Measurements from ENCODE around the gene MED14.

MED14 gene

DNA sequence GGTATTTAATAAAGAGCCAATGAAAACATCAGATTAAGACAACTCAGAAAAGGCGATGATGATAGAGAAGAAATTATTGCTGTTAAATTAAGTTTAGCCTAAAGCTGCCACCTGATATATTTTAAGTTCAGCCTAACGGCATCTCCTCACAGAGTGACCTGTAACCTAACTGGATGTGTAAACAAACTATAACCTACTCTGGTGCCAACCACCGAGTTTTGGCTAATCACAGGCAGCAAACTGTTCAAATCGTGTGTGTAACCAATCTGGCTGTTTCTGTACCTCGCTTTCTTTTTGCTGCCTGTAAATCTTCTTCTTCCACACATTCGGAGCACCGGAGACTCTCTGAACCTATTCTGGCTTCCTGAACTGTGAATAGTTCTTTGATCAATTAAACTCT lies 37.8 kb upstream of the MED14 start:
- no peak for TF ChIP-seq CTCF (conservative IDR thresholded peaks at IDR 0.05; ENCODE audit: low read length)
- no peak for DNase-seq (ENCODE audit: low read depth)
- H3K4me3 ChIP-seq (ENCODE audit: low read length): no peak overlapping the region

DNA sequence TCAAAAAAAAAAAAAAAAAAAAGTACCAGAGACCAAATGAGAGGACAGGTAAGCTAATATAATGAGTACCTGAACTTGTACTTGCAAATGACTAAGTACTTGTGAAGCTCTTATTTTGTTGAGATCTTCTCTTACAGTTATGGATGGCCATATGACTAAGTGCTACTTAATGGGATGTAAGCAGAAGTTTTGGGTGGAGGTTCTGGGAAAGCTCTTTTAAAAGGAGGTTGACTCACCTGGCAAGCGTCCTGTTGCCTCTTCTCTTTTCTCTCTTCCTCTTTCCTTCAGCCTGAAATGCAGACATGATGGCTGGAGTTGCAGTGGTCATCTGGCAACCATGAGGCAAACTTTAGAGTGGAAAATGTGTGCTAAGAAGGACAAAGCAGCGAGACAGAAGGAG lies 36.9 kb upstream of the MED14 start:
- TF ChIP-seq CTCF (conservative IDR thresholded peaks at IDR 0.05; ENCODE audit: low read length): no peak
- peak; percentile 73 for DNase-seq (ENCODE audit: low read depth)
- H3K4me3 ChIP-seq (ENCODE audit: low read length): no peak overlapping the region

- no peak for TF ChIP-seq CTCF (conservative IDR thresholded peaks at IDR 0.05; ENCODE audit: low read length)
- no peak for DNase-seq (ENCODE audit: low read depth)
- no peak overlapping the region for H3K4me3 ChIP-seq (ENCODE audit: low read length)
Measured at GRCh38 chrX:40761762-40762161, 26.4 kb upstream of the MED14 start.

DNA sequence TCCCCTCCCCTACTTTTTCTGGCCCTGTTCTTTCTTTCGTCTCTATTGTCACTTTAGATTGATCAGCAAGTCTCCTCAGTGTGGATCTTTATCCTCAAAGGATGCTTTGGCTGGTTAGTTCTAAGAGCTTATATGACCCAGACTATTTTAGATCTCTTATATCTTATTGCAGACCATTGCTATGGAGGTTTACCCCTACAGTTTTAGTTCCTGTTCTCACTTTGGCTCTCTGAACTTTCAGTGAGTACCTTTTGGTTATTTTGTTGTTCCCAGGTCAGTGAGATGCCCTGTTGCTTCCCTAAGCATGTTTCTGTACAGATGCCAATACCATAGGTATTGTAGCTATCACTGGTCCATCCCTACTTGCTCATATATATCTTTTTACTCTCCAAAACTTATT lies 24.0 kb upstream of the MED14 start:
- H3K4me3 ChIP-seq (ENCODE audit: low read length): no peak overlapping the region
- TF ChIP-seq CTCF (conservative IDR thresholded peaks at IDR 0.05; ENCODE audit: low read length): no peak
- no peak for DNase-seq (ENCODE audit: low read depth)

- no peak overlapping the region for H3K4me3 ChIP-seq (ENCODE audit: low read length)
- DNase-seq (ENCODE audit: low read depth): no peak
- TF ChIP-seq CTCF (conservative IDR thresholded peaks at IDR 0.05; ENCODE audit: low read length): no peak
Measured at GRCh38 chrX:40757058-40757457, 21.7 kb upstream of the MED14 start.

DNA sequence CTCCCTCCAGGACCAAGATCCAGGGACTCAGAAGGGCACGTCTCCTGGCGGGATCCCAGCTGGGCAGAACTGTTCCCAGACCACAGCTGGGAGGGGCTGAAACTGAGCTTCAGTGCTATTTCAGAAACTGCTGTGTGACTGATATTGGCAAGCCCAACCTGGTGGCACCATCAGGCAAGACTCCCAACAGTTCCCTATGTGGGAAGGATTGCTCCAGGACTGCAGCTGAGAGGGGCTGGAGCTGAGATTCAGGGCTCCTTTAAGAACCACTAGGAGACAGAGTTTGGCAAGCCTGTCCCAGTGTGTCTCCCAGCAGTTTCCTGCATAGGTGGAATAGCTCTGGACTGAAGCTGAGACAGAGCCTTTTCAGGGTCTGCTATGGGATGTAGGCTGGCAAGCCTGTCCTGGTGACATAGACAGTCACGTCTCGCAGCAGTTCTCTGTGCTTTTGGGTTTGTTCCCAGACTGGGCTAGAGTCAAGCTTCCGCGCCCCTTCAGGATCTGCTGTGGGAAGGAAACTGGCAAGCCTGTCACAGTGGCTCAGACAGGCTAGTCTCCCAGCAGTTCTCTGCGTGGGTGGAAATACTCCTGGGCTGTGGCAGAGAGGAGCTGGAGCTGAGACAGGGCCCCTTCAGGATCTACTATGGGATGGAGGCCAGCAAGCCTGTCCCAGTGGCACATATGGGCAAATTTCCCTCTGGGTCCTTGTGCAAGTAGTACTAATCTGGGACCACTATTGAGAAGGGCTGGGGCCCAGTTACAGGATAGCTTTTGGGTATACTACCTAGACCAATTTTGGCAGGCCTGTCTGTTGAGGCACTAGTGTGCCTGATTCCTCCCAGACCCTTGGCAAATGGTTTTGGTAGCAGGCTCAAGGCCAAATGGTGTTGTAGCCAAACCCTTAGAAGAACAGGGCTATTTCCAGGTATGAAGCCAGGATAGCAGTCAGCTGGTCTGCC lies 20.2 kb upstream of the MED14 start:
- peak; percentile 52 for DNase-seq (ENCODE audit: low read depth)
- H3K4me3 ChIP-seq (ENCODE audit: low read length): no peak overlapping the region
- no peak for TF ChIP-seq CTCF (conservative IDR thresholded peaks at IDR 0.05; ENCODE audit: low read length)

Data from AG10803 (cell line).